GM12801 (cell line): ENCODE results near the gene NEAT1.

Experiments
- CTCF ChIP-seq: IDR thresholded peaks from one replicate; pipeline ENCODE4 v1.5.1; 2011; ENCODE audit warnings: control low read depth; ENCODE audit not compliant: insufficient read length; ENCODE audit errors: extremely low read depth

Gene NEAT1

GRCh38 chr11:65444314-65445051 lies 21.9 kb downstream of the NEAT1 start:
- no peak for TF ChIP-seq CTCF

GRCh38 chr11:65445101-65445603 lies 22.6 kb downstream of the NEAT1 start:
- TF ChIP-seq CTCF, result no peak

GRCh38 chr11:65445604-65446445 lies 23.2 kb downstream of the NEAT1 start:
- TF ChIP-seq CTCF, result no peak

- TF ChIP-seq CTCF, result no peak
These were observed 24.1 kb downstream of the NEAT1 start for GRCh38 chr11:65446446-65447277.

- no peak for TF ChIP-seq CTCF
These were observed 25.4 kb downstream of the NEAT1 start for GRCh38 chr11:65448074-65448417.

GRCh38 chr11:65448418-65449105 lies 26.0 kb downstream of the NEAT1 start:
- TF ChIP-seq CTCF, result no peak
